ENCODE measurements around the gene DDI2. TPM values are rescaled to one million over a fixed set of nuclear protein-coding genes. Genes with fewer than 3 reads are reported as not detected.

The DDI2 gene
- total RNA-seq = 20.6 TPM
- polyA plus RNA-seq (ENCODE audit: insufficient read depth in 1 of 8, insufficient read length in 8 of 8, low replicate concordance in 1 of 8) = 10 to 100 TPM; 12.3 to 24.1 (median 18.2) TPM
- long read RNA-seq, donor 1 = 0 reads
- long read RNA-seq, donor 2 = 0 reads
- long read RNA-seq, donor 3, partial matches to known transcripts = 0 of 2 reads
- long read RNA-seq, donor 3, other reads (novel, unspliced or antisense) = 0 of 2 reads
- long read RNA-seq, donor 4, full-length matches to known transcripts = 1 of 1 reads
- long read RNA-seq, donor 4, partial matches to known transcripts = 0 of 1 reads
- long read RNA-seq, donor 4, other reads (novel, unspliced or antisense) = 0 of 1 reads
- long read RNA-seq, donor 5, full-length matches to known transcripts = 2 of 8 reads
- long read RNA-seq, donor 5, partial matches to known transcripts = 0 of 8 reads
- long read RNA-seq, donor 5, other reads (novel, unspliced or antisense) = 6 of 8 reads
- long read RNA-seq, donor 6, full-length matches to known transcripts = 3 of 11 reads
- long read RNA-seq, donor 6, partial matches to known transcripts = 0 of 11 reads
- long read RNA-seq, donor 6, other reads (novel, unspliced or antisense) = 8 of 11 reads
- long read RNA-seq, donor 7 = 0 reads
- long read RNA-seq, donor 8, partial matches to known transcripts = 0 of 1 reads
- long read RNA-seq, donor 8, other reads (novel, unspliced or antisense) = 0 of 1 reads
- long read RNA-seq, donor 9, partial matches to known transcripts = 0 of 1 reads
- long read RNA-seq, donor 9, other reads (novel, unspliced or antisense) = 0 of 1 reads
- long read RNA-seq, donor 10, full-length matches to known transcripts = 3 of 3 reads
- long read RNA-seq, donor 10, partial matches to known transcripts = 0 of 3 reads
- long read RNA-seq, donor 10, other reads (novel, unspliced or antisense) = 0 of 3 reads
- long read RNA-seq, donor 11, partial matches to known transcripts = 0 of 1 reads
- long read RNA-seq, donor 11, other reads (novel, unspliced or antisense) = 0 of 1 reads

DNA sequence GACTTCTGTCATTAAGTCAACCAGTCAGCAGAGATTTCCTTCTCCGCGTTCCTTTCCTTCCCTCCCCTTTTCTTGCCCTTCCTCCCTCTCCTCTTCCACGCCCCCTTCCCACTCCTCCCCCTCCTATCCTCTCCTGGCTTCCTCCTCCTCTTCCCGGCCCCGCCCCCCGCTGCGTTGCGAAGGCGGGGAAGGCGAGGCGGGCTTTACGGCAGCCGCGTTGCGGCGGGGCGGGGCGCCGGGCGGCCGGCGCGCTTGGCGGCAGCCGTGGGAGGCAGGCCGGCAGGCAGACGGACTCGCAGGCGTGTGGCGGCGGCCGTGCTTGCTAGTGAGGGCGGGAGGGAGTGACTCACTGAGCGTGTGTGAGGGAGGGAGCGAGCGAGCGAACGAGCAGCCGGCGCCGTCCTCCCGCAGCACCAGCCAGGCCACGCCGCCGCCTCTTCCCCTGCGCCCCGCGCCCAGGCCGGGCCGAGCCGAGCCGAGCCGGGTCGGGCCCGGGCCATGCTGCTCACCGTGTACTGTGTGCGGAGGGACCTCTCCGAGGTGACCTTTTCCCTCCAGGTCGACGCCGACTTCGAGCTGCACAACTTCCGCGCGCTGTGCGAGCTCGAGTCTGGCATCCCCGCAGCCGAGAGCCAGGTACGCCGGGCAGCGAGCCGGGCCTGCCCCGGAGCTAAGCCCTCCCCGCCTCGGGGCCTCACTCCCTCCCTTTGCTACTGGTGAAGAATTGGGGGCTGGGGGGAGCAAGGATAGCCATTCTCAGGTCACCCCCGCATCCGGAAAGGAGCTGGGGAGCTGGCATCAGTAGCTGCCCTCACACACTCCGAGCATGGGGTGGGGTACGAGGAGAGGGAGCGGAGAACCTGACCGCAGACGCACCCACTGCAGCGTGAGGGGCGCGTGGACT, at the start of gene DDI2:
TSS of gene DDI2 (plus strand) at position 286 of the 904 bp plus-strand sequence. CDS start at position 499, 213 bp downstream.
- Histone ChIP-seq H3K4me1 (ENCODE audit: control insufficient read depth, insufficient read depth, low read length) (peaks cover 12% of the 10 kb centered on the region), H3K9me3 (replicated peaks; ENCODE audit: control insufficient read depth, low read depth, low read length) (no peaks in the 10 kb centered on the region), H3K36me3 (ENCODE audit: control insufficient read depth, insufficient read depth, low read length) (no peaks in the 10 kb centered on the region), H3K27me3 (ENCODE audit: control insufficient read depth, insufficient read depth, low read length) (no peaks in the 10 kb centered on the region), H3K4me3 (ENCODE audit: low read length) (peak within 1 kb of the TSS; percentile 99), H3K27ac (ENCODE audit: low read length) (peak within 1 kb of the TSS; percentile 97)
- under 1% methylated on average over 64 of the region's 86 CpGs for WGBS (ENCODE audit: insufficient coverage)
- peak; percentile 99 for DNase-seq

- Histone ChIP-seq H3K4me3 (ENCODE audit: low read length) (no peak overlapping the region), H3K27ac (ENCODE audit: low read length) (no peak overlapping the region), H3K9me3 (replicated peaks; ENCODE audit: control insufficient read depth, low read depth, low read length) (no peaks in the 10 kb centered on the region), H3K36me3 (ENCODE audit: control insufficient read depth, insufficient read depth, low read length) (peaks cover 57% of the 10 kb centered on the region), H3K27me3 (ENCODE audit: control insufficient read depth, insufficient read depth, low read length) (no peaks in the 10 kb centered on the region), H3K4me1 (ENCODE audit: control insufficient read depth, insufficient read depth, low read length) (no peaks in the 10 kb centered on the region)
- WGBS (ENCODE audit: insufficient coverage) = 98% methylated on average over 13 of the region's 18 CpGs
- no peak for DNase-seq
These were observed 48.7 kb upstream of the DDI2 start for GRCh38 chr1:15568387-15569073.

DNA sequence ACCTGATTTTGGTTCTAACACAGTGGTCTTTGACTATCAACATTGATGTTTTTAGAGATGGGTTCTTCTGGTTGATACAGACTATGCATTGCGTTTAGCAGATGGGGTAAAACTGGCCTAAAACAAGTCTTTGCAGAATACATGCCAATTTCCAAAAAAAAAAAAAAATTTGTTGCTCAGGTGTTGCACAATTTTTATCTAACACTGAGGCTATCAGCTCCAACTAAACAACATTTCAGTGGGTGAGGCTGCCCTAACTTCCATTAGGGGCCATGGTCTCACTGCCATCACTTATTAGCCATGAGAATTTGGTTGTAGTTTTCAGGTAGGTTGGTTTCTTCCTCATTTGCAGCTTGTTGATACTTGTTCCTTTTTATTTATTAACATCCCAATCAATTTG, 46.4 kb upstream of the DDI2 start:
- Histone ChIP-seq H3K4me1 (ENCODE audit: control insufficient read depth, insufficient read depth, low read length) (no peaks in the 10 kb centered on the region), H3K4me3 (ENCODE audit: low read length) (no peak overlapping the region), H3K27ac (ENCODE audit: low read length) (no peak overlapping the region), H3K9me3 (replicated peaks; ENCODE audit: control insufficient read depth, low read depth, low read length) (no peaks in the 10 kb centered on the region), H3K36me3 (ENCODE audit: control insufficient read depth, insufficient read depth, low read length) (peaks cover 45% of the 10 kb centered on the region), H3K27me3 (ENCODE audit: control insufficient read depth, insufficient read depth, low read length) (no peaks in the 10 kb centered on the region)
- DNase-seq = no peak
- no CpG with 5 or more reads among the region's 1 CpG for WGBS (ENCODE audit: insufficient coverage)

DNA sequence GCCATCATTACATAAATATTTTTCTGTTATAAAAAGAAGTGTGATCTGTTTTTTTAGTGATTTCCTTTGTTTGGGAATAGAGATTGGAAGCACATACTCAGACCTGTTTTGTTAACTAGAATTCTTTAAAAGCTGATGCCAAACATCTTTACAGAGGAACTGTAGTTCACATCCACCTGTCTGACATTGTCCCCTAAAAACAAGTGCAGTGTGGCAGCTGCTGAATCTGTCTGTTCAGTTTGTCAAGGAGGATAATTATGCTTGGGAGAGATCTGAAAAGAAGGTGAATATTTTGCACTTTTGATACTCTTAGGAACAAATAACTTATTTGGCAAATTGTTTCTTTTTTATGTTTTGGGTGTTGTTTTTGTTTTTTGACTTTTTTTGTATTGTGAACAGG, 46.0 kb upstream of the DDI2 start:
- H3K27ac ChIP-seq (ENCODE audit: low read length) = no peak overlapping the region
- H3K4me3 ChIP-seq (ENCODE audit: low read length) = no peak overlapping the region
- H3K9me3 ChIP-seq (replicated peaks; ENCODE audit: control insufficient read depth, low read depth, low read length) = no peaks in the 10 kb centered on the region
- no peaks in the 10 kb centered on the region for H3K27me3 ChIP-seq (ENCODE audit: control insufficient read depth, insufficient read depth, low read length)
- H3K4me1 ChIP-seq (ENCODE audit: control insufficient read depth, insufficient read depth, low read length) = no peaks in the 10 kb centered on the region
- H3K36me3 ChIP-seq (ENCODE audit: control insufficient read depth, insufficient read depth, low read length) = peaks cover 41% of the 10 kb centered on the region
- no peak for DNase-seq

GRCh38 chr1:15573477-15573876, 43.8 kb upstream of the DDI2 start:
- Histone ChIP-seq H3K27ac (ENCODE audit: low read length) (no peak overlapping the region), H3K4me3 (ENCODE audit: low read length) (no peak overlapping the region), H3K36me3 (ENCODE audit: control insufficient read depth, insufficient read depth, low read length) (peaks cover 20% of the 10 kb centered on the region), H3K4me1 (ENCODE audit: control insufficient read depth, insufficient read depth, low read length) (peaks cover under 1% of the 10 kb centered on the region), H3K9me3 (replicated peaks; ENCODE audit: control insufficient read depth, low read depth, low read length) (no peaks in the 10 kb centered on the region), H3K27me3 (ENCODE audit: control insufficient read depth, insufficient read depth, low read length) (no peaks in the 10 kb centered on the region)
- no peak for DNase-seq
- WGBS (ENCODE audit: insufficient coverage) = 64% methylated on average over 6 of the region's 9 CpGs

GRCh38 chr1:15574741-15575140, 42.5 kb upstream of the DDI2 start:
- Histone ChIP-seq H3K27me3 (ENCODE audit: control insufficient read depth, insufficient read depth, low read length) (no peaks in the 10 kb centered on the region), H3K36me3 (ENCODE audit: control insufficient read depth, insufficient read depth, low read length) (peaks cover 11% of the 10 kb centered on the region), H3K4me3 (ENCODE audit: low read length) (no peak overlapping the region), H3K4me1 (ENCODE audit: control insufficient read depth, insufficient read depth, low read length) (peaks cover 11% of the 10 kb centered on the region), H3K27ac (ENCODE audit: low read length) (no peak overlapping the region), H3K9me3 (replicated peaks; ENCODE audit: control insufficient read depth, low read depth, low read length) (no peaks in the 10 kb centered on the region)
- 87% methylated on average over 6 of the region's 6 CpGs for WGBS (ENCODE audit: insufficient coverage)
- DNase-seq = no peak

GRCh38 chr1:15575549-15576150, 41.6 kb upstream of the DDI2 start:
- WGBS (ENCODE audit: insufficient coverage) = no CpG with 5 or more reads among the region's 7 CpGs
- H3K9me3 ChIP-seq (replicated peaks; ENCODE audit: control insufficient read depth, low read depth, low read length) = no peaks in the 10 kb centered on the region
- no peak overlapping the region for H3K4me3 ChIP-seq (ENCODE audit: low read length)
- no peak for DNase-seq
- H3K4me1 ChIP-seq (ENCODE audit: control insufficient read depth, insufficient read depth, low read length) = peaks cover 12% of the 10 kb centered on the region
- H3K27me3 ChIP-seq (ENCODE audit: control insufficient read depth, insufficient read depth, low read length) = no peaks in the 10 kb centered on the region
- peaks cover 8% of the 10 kb centered on the region for H3K36me3 ChIP-seq (ENCODE audit: control insufficient read depth, insufficient read depth, low read length)
- no peak overlapping the region for H3K27ac ChIP-seq (ENCODE audit: low read length)

GRCh38 chr1:15577691-15578090, 39.6 kb upstream of the DDI2 start:
- H3K4me1 ChIP-seq (ENCODE audit: control insufficient read depth, insufficient read depth, low read length) = peaks cover 12% of the 10 kb centered on the region
- no peak for DNase-seq
- peaks cover 7% of the 10 kb centered on the region for H3K36me3 ChIP-seq (ENCODE audit: control insufficient read depth, insufficient read depth, low read length)
- H3K9me3 ChIP-seq (replicated peaks; ENCODE audit: control insufficient read depth, low read depth, low read length) = no peaks in the 10 kb centered on the region
- H3K27me3 ChIP-seq (ENCODE audit: control insufficient read depth, insufficient read depth, low read length) = no peaks in the 10 kb centered on the region
- H3K4me3 ChIP-seq (ENCODE audit: low read length) = no peak overlapping the region
- 74% methylated on average over 4 of the region's 4 CpGs for WGBS (ENCODE audit: insufficient coverage)
- H3K27ac ChIP-seq (ENCODE audit: low read length) = no peak overlapping the region
